SH-SY5Y (cell line): ENCODE data around the gene GPATCH8.

Experiments used
- GATA2 ChIP-seq: IDR thresholded peaks from 2 replicates; pipeline ENCODE4 v1.6.1; 2011; ENCODE audit warnings: mild to moderate bottlenecking, low read depth, low read length
- GATA3 ChIP-seq: IDR thresholded peaks from 2 replicates; pipeline ENCODE4 v1.6.1; 2011; ENCODE audit warnings: low read depth, mild to moderate bottlenecking, low read length, moderate library complexity

GRCh38 chr17:44541884-44542581 is 38.8 kb upstream of the GPATCH8 start:
- TF ChIP-seq GATA2 (no peak), GATA3 (no peak)
